Measurements from ENCODE around the gene TPST1.
"Not testable (repeated sequence)": the region's sequence is repeated elsewhere in the genome, so short reads cannot be mapped to it uniquely, and the experiment has no call there.

TPST1 gene

DNA sequence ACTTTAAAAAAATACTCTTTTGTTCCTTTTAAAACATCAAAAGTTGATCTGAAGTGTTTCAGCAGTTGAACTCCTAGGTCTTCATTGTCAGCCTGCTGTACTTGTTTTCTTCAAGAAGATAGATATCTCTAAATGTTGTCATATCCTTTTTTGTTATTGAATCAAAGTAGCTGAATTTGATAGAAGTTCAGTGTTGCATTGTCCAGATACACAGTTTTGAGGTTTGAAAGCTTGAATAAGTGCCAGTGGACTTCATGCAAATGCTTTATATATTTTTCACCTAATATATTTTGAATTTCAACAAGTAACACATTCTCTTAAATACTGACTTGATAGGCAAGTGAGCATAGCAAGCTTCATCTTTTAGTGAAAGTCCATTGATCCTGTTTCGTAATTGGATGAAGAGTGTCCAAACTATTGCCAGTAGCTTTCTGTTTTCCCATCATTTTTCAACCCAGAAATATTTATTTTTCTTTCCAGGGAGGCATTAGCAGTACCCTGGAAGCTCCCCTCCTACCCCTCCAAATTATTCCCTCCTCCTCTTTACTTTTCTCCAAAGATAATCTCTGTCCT, 114.4 kb downstream of the TPST1 start:
- TF ChIP-seq, protein P1, sequence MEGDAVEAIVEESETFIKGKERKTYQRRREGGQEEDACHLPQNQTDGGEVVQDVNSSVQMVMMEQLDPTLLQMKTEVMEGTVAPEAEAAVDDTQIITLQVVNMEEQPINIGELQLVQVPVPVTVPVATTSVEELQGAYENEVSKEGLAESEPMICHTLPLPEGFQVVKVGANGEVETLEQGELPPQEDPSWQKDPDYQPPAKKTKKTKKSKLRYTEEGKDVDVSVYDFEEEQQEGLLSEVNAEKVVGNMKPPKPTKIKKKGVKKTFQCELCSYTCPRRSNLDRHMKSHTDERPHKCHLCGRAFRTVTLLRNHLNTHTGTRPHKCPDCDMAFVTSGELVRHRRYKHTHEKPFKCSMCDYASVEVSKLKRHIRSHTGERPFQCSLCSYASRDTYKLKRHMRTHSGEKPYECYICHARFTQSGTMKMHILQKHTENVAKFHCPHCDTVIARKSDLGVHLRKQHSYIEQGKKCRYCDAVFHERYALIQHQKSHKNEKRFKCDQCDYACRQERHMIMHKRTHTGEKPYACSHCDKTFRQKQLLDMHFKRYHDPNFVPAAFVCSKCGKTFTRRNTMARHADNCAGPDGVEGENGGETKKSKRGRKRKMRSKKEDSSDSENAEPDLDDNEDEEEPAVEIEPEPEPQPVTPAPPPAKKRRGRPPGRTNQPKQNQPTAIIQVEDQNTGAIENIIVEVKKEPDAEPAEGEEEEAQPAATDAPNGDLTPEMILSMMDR (IDR thresholded peaks at IDR 0.05) = no peak
- no peak overlapping the region for H3K9ac ChIP-seq
- H3K9me3 ChIP-seq (ENCODE audit: control insufficient read depth, low read length) = no peaks in the 10 kb centered on the region
- no peaks in the 10 kb centered on the region for H3K27me3 ChIP-seq (ENCODE audit: control insufficient read depth, insufficient read depth, low read length)
- no peak overlapping the region for H3K27ac ChIP-seq
- H3K36me3 ChIP-seq (ENCODE audit: control insufficient read depth, insufficient read depth, low read length) = no peaks in the 10 kb centered on the region
- H3K4me1 ChIP-seq = peaks cover 2% of the 10 kb centered on the region
- no peak overlapping the region for H3K4me3 ChIP-seq (ENCODE audit: low read depth, low read length)
- H3K4me2 ChIP-seq (ENCODE audit: low read length) = no peak overlapping the region
- no peaks in the 10 kb centered on the region for H3K79me2 ChIP-seq
- H2AFZ ChIP-seq = no peak overlapping the region

DNA sequence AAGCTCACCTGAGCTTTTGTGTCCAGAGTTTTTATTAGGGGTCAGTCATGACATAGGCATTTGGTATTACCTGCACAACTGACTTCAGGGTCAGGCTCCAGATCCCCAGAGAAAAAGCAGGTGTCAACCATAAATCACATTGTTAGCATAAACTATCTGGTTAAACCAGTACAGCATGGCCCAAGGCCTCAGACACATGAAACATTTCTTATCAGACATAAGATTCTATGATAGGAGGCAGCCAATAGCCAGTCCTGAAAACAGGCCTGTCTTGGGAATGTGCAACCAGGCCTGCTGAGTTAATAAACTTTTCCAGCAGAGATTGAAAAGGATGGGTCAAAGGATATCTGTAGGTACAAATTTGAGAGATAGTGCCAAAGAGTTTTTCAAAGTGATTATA, 116.1 kb downstream of the TPST1 start:
- TF ChIP-seq, protein P1 (IDR thresholded peaks at IDR 0.05) = no peak
- H3K9me3 ChIP-seq (ENCODE audit: control insufficient read depth, low read length) = no peaks in the 10 kb centered on the region
- no peaks in the 10 kb centered on the region for H3K27me3 ChIP-seq (ENCODE audit: control insufficient read depth, insufficient read depth, low read length)
- H2AFZ ChIP-seq = no peak overlapping the region
- no peak overlapping the region for H3K9ac ChIP-seq
- H3K4me2 ChIP-seq (ENCODE audit: low read length) = no peak overlapping the region
- no peaks in the 10 kb centered on the region for H3K79me2 ChIP-seq
- H3K4me3 ChIP-seq (ENCODE audit: low read depth, low read length) = no peak overlapping the region
- no peak overlapping the region for H3K27ac ChIP-seq
- no peaks in the 10 kb centered on the region for H3K4me1 ChIP-seq
- no peaks in the 10 kb centered on the region for H3K36me3 ChIP-seq (ENCODE audit: control insufficient read depth, insufficient read depth, low read length)

DNA sequence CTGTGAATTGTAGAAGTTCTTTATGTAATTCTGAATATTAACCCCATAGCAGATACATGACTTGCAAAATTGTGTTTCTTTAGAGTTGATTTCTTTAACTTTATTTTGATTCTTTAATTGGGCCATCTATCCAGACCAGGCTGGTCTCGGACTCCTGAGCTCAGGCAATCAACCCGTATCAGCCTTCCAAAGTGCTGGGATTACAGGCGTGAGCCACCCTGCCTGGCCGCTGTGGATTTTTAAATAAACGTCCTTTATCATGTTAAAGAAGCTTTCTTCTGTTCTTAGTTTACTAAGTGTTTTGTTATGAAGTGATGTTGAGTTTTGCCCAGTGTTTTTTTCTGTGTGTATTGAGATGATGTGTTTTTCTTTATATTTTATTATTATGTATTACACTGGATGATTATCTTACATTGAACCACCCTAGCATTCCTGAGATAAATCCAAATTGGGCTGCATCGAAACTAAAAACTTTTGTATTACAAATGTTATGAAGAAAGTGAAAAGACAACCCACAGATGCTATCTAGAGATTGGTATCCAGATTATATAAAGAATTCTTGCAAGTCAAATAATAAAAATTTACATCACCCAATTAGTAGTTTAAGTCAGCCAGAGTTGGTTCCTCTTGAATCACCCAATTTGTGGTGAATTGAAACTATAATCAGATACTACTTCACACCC, 118.1 kb downstream of the TPST1 start:
- H3K9me3 ChIP-seq (ENCODE audit: control insufficient read depth, low read length) = no peaks in the 10 kb centered on the region
- no peak overlapping the region for H2AFZ ChIP-seq
- TF ChIP-seq, protein P1 (IDR thresholded peaks at IDR 0.05) = no peak
- H3K4me2 ChIP-seq (ENCODE audit: low read length) = no peak overlapping the region
- no peak overlapping the region for H3K4me3 ChIP-seq (ENCODE audit: low read depth, low read length)
- H3K27ac ChIP-seq = no peak overlapping the region
- no peaks in the 10 kb centered on the region for H3K27me3 ChIP-seq (ENCODE audit: control insufficient read depth, insufficient read depth, low read length)
- H3K4me1 ChIP-seq = peaks cover 3% of the 10 kb centered on the region
- H3K79me2 ChIP-seq = no peaks in the 10 kb centered on the region
- no peak overlapping the region for H3K9ac ChIP-seq
- H3K36me3 ChIP-seq (ENCODE audit: control insufficient read depth, insufficient read depth, low read length) = no peaks in the 10 kb centered on the region

DNA sequence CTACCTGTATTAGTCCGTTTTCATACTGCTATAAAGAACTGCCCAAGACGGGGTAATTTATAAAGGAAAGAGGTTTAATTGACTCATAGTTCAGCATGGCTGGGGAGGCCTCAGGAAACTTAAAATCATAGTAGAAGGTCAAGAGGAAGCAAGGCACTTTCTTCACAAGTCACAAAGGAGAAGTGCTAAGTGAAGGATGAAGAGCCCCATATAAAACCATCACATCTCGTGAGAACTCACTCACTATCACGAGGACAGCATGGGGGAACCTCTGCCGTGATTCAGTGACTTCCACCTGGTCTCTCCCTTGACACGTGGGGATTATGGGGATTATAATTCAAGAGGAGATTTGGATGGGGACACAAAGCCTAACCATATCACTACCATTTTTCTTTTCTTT, 119.9 kb downstream of the TPST1 start:
- not testable (repeated sequence) for H2AFZ ChIP-seq; H3K27ac ChIP-seq; H3K9me3 ChIP-seq (ENCODE audit: control insufficient read depth, low read length); H3K27me3 ChIP-seq (ENCODE audit: control insufficient read depth, insufficient read depth, low read length); H3K36me3 ChIP-seq (ENCODE audit: control insufficient read depth, insufficient read depth, low read length); H3K4me2 ChIP-seq (ENCODE audit: low read length); H3K79me2 ChIP-seq; H3K4me1 ChIP-seq; H3K4me3 ChIP-seq (ENCODE audit: low read depth, low read length); H3K9ac ChIP-seq

DNA sequence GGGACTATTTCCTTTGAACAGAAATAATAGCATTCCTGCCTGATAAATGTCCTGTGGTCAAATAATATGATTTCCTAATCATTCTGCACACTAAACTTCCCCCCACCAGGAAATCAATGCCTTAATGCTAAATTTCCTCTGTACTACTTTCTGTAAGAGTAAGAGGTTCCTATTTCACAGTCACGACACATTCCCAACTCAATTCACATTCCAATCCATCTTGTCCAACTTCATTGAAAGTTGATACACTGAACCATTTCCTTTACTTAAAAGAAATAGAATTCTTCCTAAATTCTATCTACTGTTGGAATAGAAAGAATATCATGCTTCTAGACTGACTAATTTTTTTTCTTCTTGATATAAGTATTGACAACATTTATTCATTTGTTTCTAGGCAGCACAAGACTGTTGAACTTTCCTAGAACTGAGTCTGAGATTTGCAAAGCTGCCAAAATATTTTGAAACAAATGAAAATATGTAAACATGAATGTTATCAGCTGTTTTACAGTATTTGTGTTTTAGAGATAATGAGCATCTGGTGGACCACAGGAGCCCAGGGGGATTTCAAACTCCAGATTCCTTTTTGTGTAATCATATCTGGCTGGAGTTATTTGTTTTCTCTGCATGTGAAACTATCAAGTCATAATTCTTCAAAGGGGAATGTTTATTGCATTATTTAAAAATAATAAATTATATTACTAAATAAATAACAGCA, 121.5 kb downstream of the TPST1 start:
- Histone ChIP-seq H3K4me2 (ENCODE audit: low read length) (no peak overlapping the region), H3K9me3 (ENCODE audit: control insufficient read depth, low read length) (no peaks in the 10 kb centered on the region), H3K4me3 (ENCODE audit: low read depth, low read length) (no peak overlapping the region), H3K4me1 (peaks cover 3% of the 10 kb centered on the region), H3K27ac (no peak overlapping the region), H3K9ac (no peak overlapping the region), H3K79me2 (no peaks in the 10 kb centered on the region), H2AFZ (no peak overlapping the region), H3K36me3 (ENCODE audit: control insufficient read depth, insufficient read depth, low read length) (no peaks in the 10 kb centered on the region), H3K27me3 (ENCODE audit: control insufficient read depth, insufficient read depth, low read length) (no peaks in the 10 kb centered on the region)
- TF ChIP-seq, protein P1 (IDR thresholded peaks at IDR 0.05) = no peak

All from parathyroid adenoma (tissue), 2 donors.